WTC11 (cell line): ENCODE measurements around the gene GPATCH2. TPM values are rescaled to one million over a fixed set of nuclear protein-coding genes. Genes with fewer than 3 reads are reported as not detected.

Experiments used
- ATAC-seq: fragments of 200-7000 bp; cut with Tn5 transposase; 2 replicates; pipeline ENCODE4 v1.10.0; 2021; ENCODE audit warnings: mild to moderate bottlenecking, moderate library complexity
- Bru-seq: library from RNA; stranded (reverse); fragments of 400-500 nt; gene quantifications from one replicate; lab custom pipeline; 2021; lab: Mats Ljungman, UMichigan
- CTCF ChIA-PET: fragments of 300-600 bp; sonication (Branson Sonifier 250); formaldehyde crosslinking; loops from one replicate; lab custom pipeline; 2021; ENCODE audit warnings: antibody characterized with exemption; lab: Charles Lee
- POLR2A ChIA-PET: fragments of 350-600 bp; sonication (Branson Sonifier 250); formaldehyde crosslinking; loops from one replicate; lab custom pipeline; 2021; ENCODE audit warnings: antibody characterized with exemption; lab: Charles Lee
- DNase-seq: peaks from one replicate; pipeline ENCODE4 v3.0.0; 2021; ENCODE audit warnings: low spot score
- H3K27ac Mint-ChIP-seq: 2 replicates; pipeline ENCODE4 v1.8.0; 2021; ENCODE audit warnings: mixed read lengths
- H3K27me3 Mint-ChIP-seq: 2 replicates; pipeline ENCODE4 v1.8.0; 2021; ENCODE audit warnings: low read depth, mild to moderate bottlenecking, moderate library complexity, mixed read lengths
- H3K36me3 Mint-ChIP-seq: 2 replicates; pipeline ENCODE4 v1.8.0; 2021; ENCODE audit warnings: mixed read lengths
- H3K4me1 Mint-ChIP-seq: 2 replicates; pipeline ENCODE4 v1.8.0; 2022; ENCODE audit warnings: mixed read lengths
- H3K4me3 Mint-ChIP-seq: 2 replicates; pipeline ENCODE4 v1.8.0; 2021; ENCODE audit warnings: mild to moderate bottlenecking, moderate library complexity, mixed read lengths
- H3K9me3 Mint-ChIP-seq: 2 replicates; pipeline ENCODE4 v1.8.0; 2021; ENCODE audit warnings: mixed read lengths
- ATF1 ChIP-seq: sonication (generic); formaldehyde crosslinking; IDR thresholded peaks from 2 replicates; pipeline ENCODE4 v1.8.1; 2023; ENCODE audit warnings: mild to moderate bottlenecking, moderate library complexity, missing genetic modification reagents
- CREM ChIP-seq: sonication (generic); formaldehyde crosslinking; IDR thresholded peaks from 2 replicates; pipeline ENCODE4 v1.8.1; 2022; ENCODE audit warnings: mild to moderate bottlenecking, missing genetic modification reagents, moderate library complexity
- FOXJ3 ChIP-seq: sonication (generic); formaldehyde crosslinking; IDR thresholded peaks from 2 replicates; pipeline ENCODE4 v1.9.0; 2021; ENCODE audit warnings: missing genetic modification reagents, mild to moderate bottlenecking, borderline replicate concordance
- FOXK1 ChIP-seq: sonication (generic); formaldehyde crosslinking; IDR thresholded peaks from 2 replicates; pipeline ENCODE4 v1.8.0; 2022; ENCODE audit warnings: mild to moderate bottlenecking, moderate library complexity, missing genetic modification reagents
- GTF2I ChIP-seq: fragments of 250-450 bp; sonication (Bioruptor Pico); conservative IDR thresholded peaks from 2 replicates; pipeline ENCODE4 v1.4.0; 2021; ENCODE audit warnings: mild to moderate bottlenecking
- KAT7 ChIP-seq: sonication (generic); formaldehyde crosslinking; IDR thresholded peaks from 2 replicates; pipeline ENCODE4 v1.8.1; 2023; ENCODE audit warnings: missing genetic modification reagents, mild to moderate bottlenecking, borderline replicate concordance
- NFYB ChIP-seq: sonication (generic); formaldehyde crosslinking; conservative IDR thresholded peaks from 2 replicates; pipeline ENCODE4 v1.8.0; 2022; ENCODE audit warnings: low read depth, missing genetic modification reagents
- NR3C1 ChIP-seq: sonication (generic); formaldehyde crosslinking; conservative IDR thresholded peaks from 2 replicates; pipeline ENCODE4 v1.8.1; 2023; ENCODE audit warnings: low read depth, mild to moderate bottlenecking, missing genetic modification reagents
- SMAD3 ChIP-seq: sonication (generic); formaldehyde crosslinking; IDR thresholded peaks from 2 replicates; pipeline ENCODE4 v1.8.0; 2022; ENCODE audit warnings: missing genetic modification reagents, mild to moderate bottlenecking, borderline replicate concordance
- SOX15 ChIP-seq: fragments of 250-450 bp; sonication (Bioruptor Pico); IDR thresholded peaks from 2 replicates; pipeline ENCODE4 v1.9.0; 2021; ENCODE audit warnings: mild to moderate bottlenecking
- SP1 ChIP-seq: sonication (generic); formaldehyde crosslinking; conservative IDR thresholded peaks from 2 replicates; pipeline ENCODE4 v1.8.1; 2022; ENCODE audit warnings: missing genetic modification reagents
- STAT6 ChIP-seq: sonication (generic); formaldehyde crosslinking; conservative IDR thresholded peaks from 2 replicates; pipeline ENCODE4 v1.8.1; 2023; ENCODE audit warnings: mild to moderate bottlenecking, low read depth, missing genetic modification reagents, moderate library complexity
- TEAD4 ChIP-seq: sonication (generic); formaldehyde crosslinking; IDR thresholded peaks from 2 replicates; pipeline ENCODE4 v1.8.0; 2022; ENCODE audit warnings: mild to moderate bottlenecking, missing genetic modification reagents
- ZBTB21 ChIP-seq: sonication (generic); formaldehyde crosslinking; IDR thresholded peaks from 2 replicates; pipeline ENCODE4 v1.8.1; 2023; ENCODE audit warnings: mild to moderate bottlenecking, missing genetic modification reagents, borderline replicate concordance
- ZNF138 ChIP-seq: sonication (generic); formaldehyde crosslinking; conservative IDR thresholded peaks from 2 replicates; pipeline ENCODE4 v1.8.1; 2022; ENCODE audit warnings: mild to moderate bottlenecking, moderate library complexity, missing genetic modification reagents
- ZNF416 ChIP-seq: fragments of 250-450 bp; sonication (Bioruptor Pico); IDR thresholded peaks from 2 replicates; pipeline ENCODE4 v1.9.0; 2021; ENCODE audit warnings: mild to moderate bottlenecking, inconsistent platforms
- ZNF512 ChIP-seq: sonication (generic); formaldehyde crosslinking; IDR thresholded peaks from 2 replicates; pipeline ENCODE4 v1.8.1; 2022; ENCODE audit warnings: missing genetic modification reagents, borderline replicate concordance
- long read RNA-seq, 3 experiments: library from RNA in 1 of 3; library from capped mRNA in 1 of 3; library from polyadenylated mRNA in 1 of 3; unstranded in 2 of 3; stranded (forward) in 1 of 3; transcript quantifications; one replicate each; pipeline ENCODE4 v2.0.0, GENCODE V29; 2021
- total RNA-seq: library from RNA; stranded (reverse); gene quantifications from 3 replicates; pipeline ENCODE4 v1.2.3, GENCODE V29; 2021
- TF ChIP-seq, protein P1 (sequence below): fragments of 250-450 bp; sonication (Bioruptor Pico); IDR thresholded peaks from 2 replicates; pipeline ENCODE4 v1.8.0; 2021; ENCODE audit warnings: mild to moderate bottlenecking
- TF ChIP-seq, protein P2 (sequence below): fragments of 250-450 bp; sonication (Bioruptor Pico); IDR thresholded peaks from 2 replicates; pipeline ENCODE4 v1.9.0; 2021; ENCODE audit warnings: mild to moderate bottlenecking, borderline replicate concordance
- TF ChIP-seq, protein P3 (sequence below): sonication (generic); formaldehyde crosslinking; IDR thresholded peaks from 2 replicates; pipeline ENCODE4 v1.8.1; 2023; ENCODE audit warnings: mild to moderate bottlenecking, missing genetic modification reagents, moderate library complexity

Gene GPATCH2
- 10.1 to 11.5 TPM (median 10.8 TPM) in 3 replicates for total RNA-seq
- Bru-seq, nascent RNA, result percentile 74 among the genes with signal in this experiment
- long read RNA-seq, experiment 1, full-length matches to known transcripts, result 32 of 49 reads
- long read RNA-seq, experiment 1, partial matches to known transcripts, result 2 of 49 reads
- long read RNA-seq, experiment 1, other reads (novel, unspliced or antisense), result 15 of 49 reads
- long read RNA-seq, experiment 2, transcript GPATCH2-201 (6 exons, 3,218 nt), result major isoform, 6 of 22 reads
- long read RNA-seq, experiment 2, partial matches to known transcripts, result 3 of 22 reads
- long read RNA-seq, experiment 2, other reads (novel, unspliced or antisense), result 13 of 22 reads
- long read RNA-seq, experiment 3, full-length matches to known transcripts, result 7 of 34 reads
- long read RNA-seq, experiment 3, partial matches to known transcripts, result 20 of 34 reads
- long read RNA-seq, experiment 3, other reads (novel, unspliced or antisense), result 7 of 34 reads

DNA sequence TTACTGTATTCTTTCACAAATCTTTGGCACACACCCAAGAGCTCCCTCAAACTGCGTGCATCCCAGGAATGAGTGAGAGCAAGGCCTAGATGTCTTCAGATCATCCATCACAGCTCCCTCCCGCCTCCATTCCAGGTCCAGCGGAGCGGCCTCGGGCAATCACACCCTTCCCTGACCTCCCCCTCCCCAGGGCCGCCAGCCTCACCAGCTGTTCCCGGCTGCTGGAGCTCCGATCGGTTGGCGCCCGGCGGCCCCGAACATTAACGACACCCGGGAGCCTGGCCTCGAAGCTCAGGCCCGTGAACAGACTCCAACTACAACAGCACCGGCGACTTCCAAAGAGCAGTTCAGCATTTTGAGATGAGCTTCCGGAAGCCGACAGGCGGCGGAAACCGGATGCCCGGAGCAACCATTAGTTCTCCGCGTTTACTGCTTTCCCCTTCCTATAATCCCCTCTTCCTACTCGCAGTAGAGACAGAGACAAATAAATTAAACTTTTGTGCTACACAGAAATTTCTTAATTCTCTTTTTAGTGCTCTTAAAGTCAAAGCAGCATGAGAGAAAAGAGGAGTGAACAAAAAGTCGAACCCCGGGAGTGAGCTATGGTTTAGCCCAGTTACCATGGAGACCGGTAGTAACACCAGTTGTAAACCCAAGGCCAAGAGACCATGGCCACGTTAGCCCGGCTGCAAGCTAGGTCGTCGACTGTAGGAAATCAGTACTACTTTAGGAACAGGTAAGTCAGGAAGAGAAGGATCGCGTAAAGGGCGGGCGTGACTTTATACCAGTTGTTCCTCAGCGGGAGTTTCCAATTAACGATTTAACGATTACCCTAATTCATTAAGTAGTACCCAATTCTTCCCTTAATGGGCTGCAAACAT is at the start of gene GPATCH2, which contains the start of gene SPATA17:
Gene GPATCH2, minus strand, starts transcription at position 380 of the 881 bp plus-strand sequence. Its CDS starts 119 bp downstream, at position 261.
Gene SPATA17, plus strand, starts transcription at position 634 of the 881 bp plus-strand sequence. Its CDS starts 35 bp downstream, at position 669.
- ATAC-seq (peak; percentile 95), DNase-seq (peak; percentile 70)
- Mint-ChIP-seq H3K4me1 (peaks cover 9% of the 10 kb centered on the region), H3K36me3 (no peaks in the 10 kb centered on the region), H3K27me3 (no peaks in the 10 kb centered on the region), H3K4me3 (peak within 1 kb of the TSS; percentile 94), H3K9me3 (no peaks in the 10 kb centered on the region), H3K27ac (peak within 1 kb of the TSS; percentile 100)
- POLR2A ChIA-PET, result interaction anchor here (0.6 kb wide), 2 partner anchors 71 to 96 kb away, joined by 3 read pairs; no protein-coding TSS in a partner anchor
- TF ChIP-seq NR3C1 (CRISPR knock-in tag) (no peak), GTF2I (CRISPR knock-in tag) (0 out of 2 replicates have a peak, but pooled peaks have one; percentile 66), ZNF138 (0 out of 2 replicates have a peak, but pooled peaks have one; percentile 52), KAT7 (CRISPR knock-in tag) (0 out of 2 replicates have a peak, but pooled peaks have one; percentile 47), CREM (no peak), STAT6 (CRISPR knock-in tag) (0 out of 2 replicates have a peak, but pooled peaks have one; percentile 44), SOX15 (CRISPR knock-in tag) (no peak), ZNF512 (CRISPR knock-in tag) (no peak), SMAD3 (CRISPR knock-in tag) (peak; percentile 70; the same call in 1 of the 2 replicates), NFYB (CRISPR knock-in tag) (no peak), SP1 (CRISPR knock-in tag) (0 out of 2 replicates have a peak, but pooled peaks have one; percentile 37), FOXK1 (CRISPR knock-in tag) (0 out of 2 replicates have a peak, but pooled peaks have one; percentile 13)
- TF ChIP-seq, protein P1, sequence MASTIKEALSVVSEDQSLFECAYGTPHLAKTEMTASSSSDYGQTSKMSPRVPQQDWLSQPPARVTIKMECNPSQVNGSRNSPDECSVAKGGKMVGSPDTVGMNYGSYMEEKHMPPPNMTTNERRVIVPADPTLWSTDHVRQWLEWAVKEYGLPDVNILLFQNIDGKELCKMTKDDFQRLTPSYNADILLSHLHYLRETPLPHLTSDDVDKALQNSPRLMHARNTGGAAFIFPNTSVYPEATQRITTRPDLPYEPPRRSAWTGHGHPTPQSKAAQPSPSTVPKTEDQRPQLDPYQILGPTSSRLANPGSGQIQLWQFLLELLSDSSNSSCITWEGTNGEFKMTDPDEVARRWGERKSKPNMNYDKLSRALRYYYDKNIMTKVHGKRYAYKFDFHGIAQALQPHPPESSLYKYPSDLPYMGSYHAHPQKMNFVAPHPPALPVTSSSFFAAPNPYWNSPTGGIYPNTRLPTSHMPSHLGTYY (CRISPR knock-in tag), result no peak
- CTCF ChIA-PET, result interaction anchor here (0.6 to 0.9 kb wide), 3 partner anchors 9 to 219 kb away, joined by 3 to 7 read pairs (median 4); no protein-coding TSS in a partner anchor

GRCh38 chr1:217674028-217674729 is 43.3 kb upstream of the GPATCH2 start:
- H3K4me3 Mint-ChIP-seq, result no peak overlapping the region
- peaks cover 8% of the 10 kb centered on the region; the same call in 1 of the 2 replicates for H3K4me1 Mint-ChIP-seq
- H3K27me3 Mint-ChIP-seq, result no peaks in the 10 kb centered on the region
- CTCF ChIA-PET, result no interaction called here
- DNase-seq, result no peak
- H3K36me3 Mint-ChIP-seq, result no peaks in the 10 kb centered on the region
- no peak overlapping the region for H3K27ac Mint-ChIP-seq
- ATAC-seq, result peak; percentile 83
- no peaks in the 10 kb centered on the region for H3K9me3 Mint-ChIP-seq
- POLR2A ChIA-PET, result no interaction called here
- no peak for TF ChIP-seq ZBTB21 (CRISPR knock-in tag)
- TF ChIP-seq, protein P2, sequence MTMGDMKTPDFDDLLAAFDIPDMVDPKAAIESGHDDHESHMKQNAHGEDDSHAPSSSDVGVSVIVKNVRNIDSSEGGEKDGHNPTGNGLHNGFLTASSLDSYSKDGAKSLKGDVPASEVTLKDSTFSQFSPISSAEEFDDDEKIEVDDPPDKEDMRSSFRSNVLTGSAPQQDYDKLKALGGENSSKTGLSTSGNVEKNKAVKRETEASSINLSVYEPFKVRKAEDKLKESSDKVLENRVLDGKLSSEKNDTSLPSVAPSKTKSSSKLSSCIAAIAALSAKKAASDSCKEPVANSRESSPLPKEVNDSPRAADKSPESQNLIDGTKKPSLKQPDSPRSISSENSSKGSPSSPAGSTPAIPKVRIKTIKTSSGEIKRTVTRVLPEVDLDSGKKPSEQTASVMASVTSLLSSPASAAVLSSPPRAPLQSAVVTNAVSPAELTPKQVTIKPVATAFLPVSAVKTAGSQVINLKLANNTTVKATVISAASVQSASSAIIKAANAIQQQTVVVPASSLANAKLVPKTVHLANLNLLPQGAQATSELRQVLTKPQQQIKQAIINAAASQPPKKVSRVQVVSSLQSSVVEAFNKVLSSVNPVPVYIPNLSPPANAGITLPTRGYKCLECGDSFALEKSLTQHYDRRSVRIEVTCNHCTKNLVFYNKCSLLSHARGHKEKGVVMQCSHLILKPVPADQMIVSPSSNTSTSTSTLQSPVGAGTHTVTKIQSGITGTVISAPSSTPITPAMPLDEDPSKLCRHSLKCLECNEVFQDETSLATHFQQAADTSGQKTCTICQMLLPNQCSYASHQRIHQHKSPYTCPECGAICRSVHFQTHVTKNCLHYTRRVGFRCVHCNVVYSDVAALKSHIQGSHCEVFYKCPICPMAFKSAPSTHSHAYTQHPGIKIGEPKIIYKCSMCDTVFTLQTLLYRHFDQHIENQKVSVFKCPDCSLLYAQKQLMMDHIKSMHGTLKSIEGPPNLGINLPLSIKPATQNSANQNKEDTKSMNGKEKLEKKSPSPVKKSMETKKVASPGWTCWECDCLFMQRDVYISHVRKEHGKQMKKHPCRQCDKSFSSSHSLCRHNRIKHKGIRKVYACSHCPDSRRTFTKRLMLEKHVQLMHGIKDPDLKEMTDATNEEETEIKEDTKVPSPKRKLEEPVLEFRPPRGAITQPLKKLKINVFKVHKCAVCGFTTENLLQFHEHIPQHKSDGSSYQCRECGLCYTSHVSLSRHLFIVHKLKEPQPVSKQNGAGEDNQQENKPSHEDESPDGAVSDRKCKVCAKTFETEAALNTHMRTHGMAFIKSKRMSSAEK (CRISPR knock-in tag), result no peak
- TF ChIP-seq FOXJ3 (CRISPR knock-in tag), result no peak
- no peak for TF ChIP-seq ATF1 (CRISPR knock-in tag)
- TF ChIP-seq, protein P3, sequence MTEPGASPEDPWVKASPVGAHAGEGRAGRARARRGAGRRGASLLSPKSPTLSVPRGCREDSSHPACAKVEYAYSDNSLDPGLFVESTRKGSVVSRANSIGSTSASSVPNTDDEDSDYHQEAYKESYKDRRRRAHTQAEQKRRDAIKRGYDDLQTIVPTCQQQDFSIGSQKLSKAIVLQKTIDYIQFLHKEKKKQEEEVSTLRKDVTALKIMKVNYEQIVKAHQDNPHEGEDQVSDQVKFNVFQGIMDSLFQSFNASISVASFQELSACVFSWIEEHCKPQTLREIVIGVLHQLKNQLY (CRISPR knock-in tag), result no peak
- no peak for TF ChIP-seq ZNF416 (CRISPR knock-in tag)
- TF ChIP-seq TEAD4 (CRISPR knock-in tag), result no peak
